Muscle of leg (tissue), 11 donors: ENCODE measurements around the gene SERPINB6. TPM values are rescaled to one million over a fixed set of nuclear protein-coding genes. Genes with fewer than 3 reads are reported as not detected.
"Not testable (repeated sequence)": the region's sequence is repeated elsewhere in the genome, so short reads cannot be mapped to it uniquely, and the experiment has no call there.

ENCODE experiments used
- DNase-seq: peaks from one replicate; pipeline ENCODE4 v3.0.0; 2013
- H3K27ac ChIP-seq: one replicate; pipeline ENCODE4 v1.5.1; 2013; ENCODE audit warnings: mild to moderate bottlenecking, low read length, control low read depth
- H3K27me3 ChIP-seq: one replicate; pipeline ENCODE4 v1.6.1; 2013; ENCODE audit warnings: low read length; ENCODE audit not compliant: control insufficient read depth, insufficient read depth
- H3K36me3 ChIP-seq: one replicate; pipeline ENCODE4 v1.6.1; 2013; ENCODE audit warnings: low read length; ENCODE audit not compliant: control insufficient read depth, insufficient read depth
- H3K4me1 ChIP-seq: one replicate; pipeline ENCODE4 v1.6.1; 2013; ENCODE audit warnings: low read length; ENCODE audit not compliant: control insufficient read depth, insufficient read depth
- H3K4me3 ChIP-seq: one replicate; pipeline ENCODE4 v1.5.1; 2013; ENCODE audit warnings: low read length, control low read depth
- H3K9me3 ChIP-seq: replicated peaks from 2 replicates; pipeline ENCODE4 v1.6.1; 2013; ENCODE audit warnings: low read depth, low read length; ENCODE audit not compliant: control insufficient read depth
- WGBS: methylation state at CpG from one replicate; pipeline ENCODE4 v1.1.5; 2013; ENCODE audit warnings: missing lambda C conversion rate; ENCODE audit not compliant: insufficient coverage; 5-methylcytosine and 5-hydroxymethylcytosine counted together
- polyA plus RNA-seq, 8 donors: library from polyadenylated mRNA; unstranded; fragments of 120-200 nt; gene quantifications; one replicate each; pipeline versions ENCODE4 v1.2.1 to v1.2.3, GENCODE V29; 2013; ENCODE audit warnings: inconsistent platforms in 1 of 8, low replicate concordance in 1 of 8; ENCODE audit not compliant: insufficient read length in 8 of 8, insufficient read depth in 1 of 8
- total RNA-seq: library from RNA; stranded (reverse); fragments of 120-200 nt; gene quantifications from one replicate; pipeline ENCODE4 v1.2.4, GENCODE V29; 2013

Gene SERPINB6
- total and polyA plus RNA-seq, 9 donors: 55.3 to 101 (median 87.6) TPM

GRCh38 chr6:2916158-2916925 lies 55.0 kb downstream of the SERPINB6 start:
- Histone ChIP-seq H3K27ac (no peak overlapping the region), H3K9me3 (no peaks in the 10 kb centered on the region), H3K4me1 (peaks cover 12% of the 10 kb centered on the region), H3K27me3 (no peaks in the 10 kb centered on the region), H3K4me3 (no peak overlapping the region), H3K36me3 (no peaks in the 10 kb centered on the region)
- WGBS: no CpG with 5 or more reads among the region's 3 CpGs
- no peak for DNase-seq

DNA sequence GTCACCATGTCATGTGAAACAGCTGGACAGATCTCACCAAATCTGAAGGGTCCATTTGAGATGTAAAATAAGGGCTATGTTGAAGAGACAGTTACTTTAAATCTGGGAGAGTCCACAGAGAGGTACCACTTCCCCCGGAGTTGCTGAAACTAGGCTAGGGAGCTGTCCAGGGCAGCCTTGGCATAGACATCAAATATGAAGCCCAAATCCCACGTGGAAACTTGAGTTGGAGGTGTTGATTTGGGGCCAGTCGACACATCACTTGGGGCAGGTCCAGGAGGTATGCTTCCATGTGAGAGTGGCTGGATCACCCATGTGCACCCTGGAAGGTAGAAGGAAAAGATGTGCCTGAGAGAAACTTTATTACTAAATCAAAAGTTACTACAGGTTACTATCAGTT lies 56.2 kb downstream of the SERPINB6 start:
- no peak for DNase-seq
- WGBS: 60% methylated on average over 1 of the region's 3 CpGs

DNA sequence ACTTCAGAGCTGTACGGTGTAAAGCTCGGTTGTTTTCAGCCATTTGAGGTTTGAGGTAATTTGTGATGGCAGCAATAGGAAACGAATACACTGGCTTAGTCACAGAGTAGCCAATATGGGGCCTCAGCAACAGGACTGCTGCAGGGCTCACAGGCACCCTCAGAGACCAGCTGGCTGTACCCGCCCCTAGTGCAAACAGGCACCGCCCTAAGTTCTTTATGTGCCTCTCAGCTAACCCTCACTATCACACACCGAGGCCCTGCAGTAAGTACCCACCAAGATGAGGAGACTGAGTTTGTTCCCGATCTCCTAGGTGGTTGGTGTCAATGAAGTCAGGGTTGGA lies 57.1 kb downstream of the SERPINB6 start:
- no peak overlapping the region for H3K27ac ChIP-seq
- peaks cover 12% of the 10 kb centered on the region for H3K4me1 ChIP-seq
- WGBS: 46% methylated on average over 3 of the region's 7 CpGs
- H3K4me3 ChIP-seq: no peak overlapping the region
- no peak for DNase-seq
- no peaks in the 10 kb centered on the region for H3K27me3 ChIP-seq
- no peaks in the 10 kb centered on the region for H3K36me3 ChIP-seq
- no peaks in the 10 kb centered on the region for H3K9me3 ChIP-seq

More for the DNA sequence above, 56.2 kb downstream of the SERPINB6 start:
- Histone ChIP-seq H3K36me3 (no peaks in the 10 kb centered on the region), H3K4me3 (no peak overlapping the region), H3K4me1 (peaks cover 12% of the 10 kb centered on the region), H3K27me3 (no peaks in the 10 kb centered on the region), H3K9me3 (no peaks in the 10 kb centered on the region), H3K27ac (no peak overlapping the region)

- no peaks in the 10 kb centered on the region for H3K27me3 ChIP-seq
- H3K27ac ChIP-seq: no peak overlapping the region
- no peak for DNase-seq
- H3K36me3 ChIP-seq: no peaks in the 10 kb centered on the region
- 62% methylated on average over 6 of the region's 11 CpGs for WGBS
- peaks cover 12% of the 10 kb centered on the region for H3K4me1 ChIP-seq
- H3K4me3 ChIP-seq: no peak overlapping the region
- no peaks in the 10 kb centered on the region for H3K9me3 ChIP-seq
Observed at GRCh38 chr6:2913621-2914317, 57.6 kb downstream of the SERPINB6 start.

DNA sequence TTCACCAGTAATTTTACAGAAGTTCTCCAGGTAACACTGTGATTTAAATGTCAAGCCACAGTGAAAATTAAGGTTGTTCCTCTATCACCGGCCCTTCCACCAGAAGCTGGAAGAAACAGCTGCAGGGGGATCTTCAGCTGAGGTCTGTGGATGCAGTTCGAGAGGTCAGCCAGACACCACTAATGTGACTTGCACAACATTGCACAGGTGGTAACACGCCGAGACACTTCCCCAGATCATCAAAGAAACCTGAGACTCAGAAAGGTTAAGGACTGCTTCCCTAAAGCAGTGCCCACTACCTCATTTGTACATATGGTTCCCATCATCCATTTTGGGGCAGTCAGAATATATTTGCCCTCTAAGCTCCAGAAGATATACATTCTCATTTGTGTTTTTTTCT lies 60.2 kb downstream of the SERPINB6 start:
- DNase-seq: no peak
- Histone ChIP-seq H3K27me3 (no peaks in the 10 kb centered on the region), H3K4me3 (no peak overlapping the region), H3K27ac (no peak overlapping the region), H3K36me3 (no peaks in the 10 kb centered on the region), H3K4me1 (no peaks in the 10 kb centered on the region), H3K9me3 (no peaks in the 10 kb centered on the region)
- WGBS: 44% methylated on average over 3 of the region's 4 CpGs

GRCh38 chr6:2909718-2910117 lies 61.6 kb downstream of the SERPINB6 start:
- no peak for DNase-seq
- Histone ChIP-seq H3K9me3 (no peaks in the 10 kb centered on the region), H3K27ac (no peak overlapping the region), H3K4me1 (no peaks in the 10 kb centered on the region), H3K4me3 (no peak overlapping the region), H3K36me3 (no peaks in the 10 kb centered on the region), H3K27me3 (no peaks in the 10 kb centered on the region)
- WGBS: 89% methylated on average over 4 of the region's 4 CpGs

- DNase-seq, H3K27ac ChIP-seq, H3K27me3 ChIP-seq, H3K4me3 ChIP-seq, H3K36me3 ChIP-seq, H3K9me3 ChIP-seq, H3K4me1 ChIP-seq: not testable (repeated sequence)
- 30% methylated on average over 10 of the region's 16 CpGs for WGBS
Observed at GRCh38 chr6:2909051-2909606, 62.2 kb downstream of the SERPINB6 start.

DNA sequence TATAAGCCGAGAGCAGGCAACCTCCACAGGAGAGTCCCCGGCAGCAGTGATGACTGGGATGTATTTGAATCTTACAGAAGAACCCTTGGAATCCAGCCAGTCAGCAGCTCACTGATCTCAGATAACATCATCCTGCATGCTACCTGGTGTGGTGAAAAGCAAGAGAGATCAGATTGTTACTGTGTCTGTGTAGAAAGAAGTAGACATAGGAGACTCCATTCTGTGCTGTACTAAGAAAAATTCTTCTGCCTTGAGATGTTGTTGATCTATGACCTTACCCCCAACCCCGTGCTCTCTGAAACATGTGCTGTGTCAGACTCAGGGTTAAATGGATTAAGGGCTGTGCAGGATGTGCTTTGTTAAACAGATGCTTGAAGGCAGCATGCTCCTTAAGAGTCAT lies 62.9 kb downstream of the SERPINB6 start:
- not testable (repeated sequence) for H3K4me1 ChIP-seq, DNase-seq, H3K9me3 ChIP-seq, H3K27me3 ChIP-seq, H3K4me3 ChIP-seq, H3K36me3 ChIP-seq, H3K27ac ChIP-seq
- 64% methylated on average over 2 of the region's 3 CpGs for WGBS

DNA sequence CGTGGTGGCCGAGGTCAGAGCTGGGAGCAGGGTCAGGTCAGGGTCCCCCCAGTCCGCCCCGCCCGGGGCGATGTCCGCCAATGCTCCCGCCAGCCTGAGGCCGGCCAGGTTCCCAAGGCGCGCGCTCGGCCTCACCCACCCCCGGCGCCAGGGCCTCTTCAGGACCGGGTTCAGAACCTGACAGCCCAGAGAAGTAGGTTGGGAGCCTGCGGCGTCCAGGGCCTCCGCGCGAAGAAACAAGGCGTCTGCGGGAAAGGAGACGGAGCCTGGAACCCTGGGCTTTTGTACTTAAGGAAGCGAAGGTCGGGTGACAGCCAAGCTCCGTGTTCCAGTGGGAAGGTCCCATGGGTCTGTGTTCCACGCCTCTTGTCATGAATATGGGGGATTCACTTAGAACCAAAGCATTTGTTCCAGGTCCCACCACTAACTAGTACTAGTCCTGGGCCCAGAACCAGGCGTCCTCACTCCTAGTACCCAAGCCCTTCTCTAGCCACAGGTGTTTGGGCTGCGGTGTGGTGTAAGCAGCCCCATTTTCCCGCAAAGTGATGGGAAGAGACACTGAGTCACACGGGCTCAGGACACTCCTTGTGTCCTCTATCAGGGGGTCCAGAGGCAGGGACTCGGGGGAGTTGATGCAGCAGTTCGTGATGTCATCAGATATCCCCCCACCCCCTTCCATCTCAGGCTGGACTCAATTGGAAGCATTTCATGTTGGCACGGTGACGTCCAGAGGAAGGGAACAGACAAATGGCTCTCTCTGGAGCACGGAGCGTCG lies 67.8 kb downstream of the SERPINB6 start:
- 10% methylated on average over 2 of the region's 39 CpGs for WGBS

More for the DNA sequence above, 67.8 kb downstream of the SERPINB6 start:
- Histone ChIP-seq H3K4me1 (peaks cover 16% of the 10 kb centered on the region), H3K4me3 (peak overlapping the region; percentile 62)
- not testable (repeated sequence) for H3K9me3 ChIP-seq, H3K36me3 ChIP-seq, H3K27me3 ChIP-seq, H3K27ac ChIP-seq, DNase-seq
